ENCODE data around the gene EMP1. TPM values are rescaled to one million over a fixed set of nuclear protein-coding genes. Genes with fewer than 3 reads are reported as not detected.

Gene EMP1
- total RNA-seq, 2 donors from 2014 or later: 4.2 to 19.2 TPM

DNA sequence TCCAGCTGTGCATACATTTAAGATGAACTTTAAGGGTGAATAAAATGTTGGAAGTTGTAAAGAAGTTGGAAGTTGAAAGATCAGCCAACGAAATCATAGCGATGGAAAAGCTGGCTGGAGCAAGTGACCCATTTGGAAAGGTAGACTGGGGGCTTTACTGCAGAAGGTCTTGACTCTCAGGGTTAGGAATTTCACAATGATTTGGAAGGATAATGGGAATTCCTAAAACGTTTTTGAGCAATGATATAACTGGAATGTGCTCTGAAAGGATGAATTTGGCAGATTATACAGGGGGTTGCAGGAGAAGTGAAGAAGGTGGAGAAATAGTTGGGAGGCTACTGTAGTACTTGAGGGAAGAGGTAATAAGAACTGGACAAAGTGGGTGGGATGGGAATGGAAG, 27.4 kb downstream of the EMP1 start:
- DNase-seq (no peak), ATAC-seq (replicated peaks in 1 of 2) (no peak)
- Mint-ChIP-seq H3K4me1 (ENCODE audit: low read depth) (no peaks in the 10 kb centered on the region), H3K27me3 (ENCODE audit: low read depth) (peaks cover 51% of the 10 kb centered on the region), H3K36me3 (ENCODE audit: insufficient read depth in 2 of 2) (no peaks in the 10 kb centered on the region), H3K4me3 (no peak overlapping the region), H3K27ac (no peak overlapping the region), H3K9me3 (peaks cover 1 to 2% of the 10 kb centered on the region in 2 donors)

GRCh38 chr12:13227191-13227590, 30.7 kb downstream of the EMP1 start:
- Mint-ChIP-seq H3K9me3 (no peaks in the 10 kb centered on the region), H3K27ac (no peak overlapping the region), H3K4me3 (no peak overlapping the region), H3K27me3 (ENCODE audit: low read depth) (peaks cover 54% of the 10 kb centered on the region), H3K36me3 (ENCODE audit: insufficient read depth in 2 of 2) (no peaks in the 10 kb centered on the region), H3K4me1 (ENCODE audit: low read depth) (no peaks in the 10 kb centered on the region)
- DNase-seq (no peak), ATAC-seq (replicated peaks in 1 of 2) (no peak)

DNA sequence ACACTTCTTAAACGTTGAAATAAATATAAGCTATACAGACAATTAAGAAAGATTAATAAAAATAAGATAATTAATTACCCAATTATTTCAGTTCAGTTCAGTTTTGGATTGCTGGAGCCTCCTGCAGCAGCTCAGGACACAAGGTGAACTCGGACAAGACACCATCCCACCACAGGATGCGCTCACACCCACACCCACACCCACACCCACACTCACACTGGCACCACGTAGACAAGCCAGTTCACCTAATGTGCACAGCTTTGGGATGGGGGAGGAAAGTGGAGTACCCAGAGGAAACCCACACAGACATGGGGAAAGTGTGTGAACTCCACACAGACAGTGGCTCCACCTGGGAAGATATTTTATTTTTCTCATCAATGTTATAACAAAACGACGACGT, 32.1 kb downstream of the EMP1 start:
- Mint-ChIP-seq H3K27me3 (ENCODE audit: low read depth) (peaks cover 43% of the 10 kb centered on the region), H3K4me1 (ENCODE audit: low read depth) (no peaks in the 10 kb centered on the region), H3K4me3 (no peak overlapping the region), H3K27ac (no peak overlapping the region), H3K36me3 (ENCODE audit: insufficient read depth in 2 of 2) (no peaks in the 10 kb centered on the region), H3K9me3 (no peaks in the 10 kb centered on the region)
- ATAC-seq (replicated peaks in 1 of 2) (no peak), DNase-seq (no peak)

- Mint-ChIP-seq H3K4me3 (no peak overlapping the region), H3K27ac (no peak overlapping the region), H3K36me3 (ENCODE audit: insufficient read depth in 2 of 2) (no peaks in the 10 kb centered on the region), H3K9me3 (no peaks in the 10 kb centered on the region), H3K27me3 (ENCODE audit: low read depth) (peaks cover 35% of the 10 kb centered on the region), H3K4me1 (ENCODE audit: low read depth) (no peaks in the 10 kb centered on the region)
- ATAC-seq (replicated peaks in 1 of 2): no peak
- DNase-seq: no peak
Measured at GRCh38 chr12:13229504-13229903, 33.0 kb downstream of the EMP1 start.

- H3K27ac Mint-ChIP-seq: no peak overlapping the region
- H3K9me3 Mint-ChIP-seq: no peaks in the 10 kb centered on the region
- no peaks in the 10 kb centered on the region for H3K4me1 Mint-ChIP-seq (ENCODE audit: low read depth)
- H3K36me3 Mint-ChIP-seq (ENCODE audit: insufficient read depth in 2 of 2): no peaks in the 10 kb centered on the region
- DNase-seq: no peak
- ATAC-seq (replicated peaks in 1 of 2): no peak
- no peak overlapping the region for H3K4me3 Mint-ChIP-seq
- peaks cover 30% of the 10 kb centered on the region for H3K27me3 Mint-ChIP-seq (ENCODE audit: low read depth)
Measured at GRCh38 chr12:13230500-13230899, 34.0 kb downstream of the EMP1 start.

- Mint-ChIP-seq H3K36me3 (ENCODE audit: insufficient read depth in 2 of 2) (no peaks in the 10 kb centered on the region), H3K9me3 (no peaks in the 10 kb centered on the region), H3K4me1 (ENCODE audit: low read depth) (no peaks in the 10 kb centered on the region), H3K27me3 (ENCODE audit: low read depth) (peaks cover 12% of the 10 kb centered on the region), H3K4me3 (no peak overlapping the region), H3K27ac (no peak overlapping the region)
- peak; percentile 29 to 31 for DNase-seq
- no peak for ATAC-seq (replicated peaks in 1 of 2)
Measured at GRCh38 chr12:13233830-13234641, 37.5 kb downstream of the EMP1 start.

DNA sequence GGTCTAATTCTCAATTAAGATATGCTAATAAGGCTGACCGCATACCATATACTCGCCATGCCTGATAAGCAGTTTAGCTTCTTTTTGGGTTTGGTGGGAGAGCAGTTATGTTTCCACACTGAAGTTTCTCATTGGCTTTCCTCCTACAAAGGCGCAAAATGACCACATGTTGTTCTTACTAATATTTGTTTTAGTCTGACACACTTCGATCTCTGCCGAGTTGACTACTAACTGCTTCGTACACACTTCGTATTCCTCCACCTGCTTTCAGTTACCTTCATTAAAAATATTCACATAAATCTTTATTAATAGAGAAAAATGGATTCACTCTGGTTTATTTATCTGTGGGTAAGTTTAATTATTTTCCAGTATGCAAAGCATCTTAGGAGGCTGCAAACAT, 41.7 kb downstream of the EMP1 start:
- ATAC-seq (replicated peaks in 1 of 2): no peak
- Mint-ChIP-seq H3K4me1 (ENCODE audit: low read depth) (no peaks in the 10 kb centered on the region), H3K9me3 (no peaks in the 10 kb centered on the region), H3K36me3 (ENCODE audit: insufficient read depth in 2 of 2) (no peaks in the 10 kb centered on the region), H3K27me3 (ENCODE audit: low read depth) (peaks cover 7% of the 10 kb centered on the region), H3K4me3 (no peak overlapping the region), H3K27ac (no peak overlapping the region)
- no peak for DNase-seq

- no peak overlapping the region for H3K4me3 Mint-ChIP-seq
- no peaks in the 10 kb centered on the region for H3K9me3 Mint-ChIP-seq
- DNase-seq: no peak
- H3K36me3 Mint-ChIP-seq (ENCODE audit: insufficient read depth in 2 of 2): no peaks in the 10 kb centered on the region
- H3K27me3 Mint-ChIP-seq (ENCODE audit: low read depth): peaks cover 11% of the 10 kb centered on the region
- no peak for ATAC-seq (replicated peaks in 1 of 2)
- no peaks in the 10 kb centered on the region for H3K4me1 Mint-ChIP-seq (ENCODE audit: low read depth)
- H3K27ac Mint-ChIP-seq: no peak overlapping the region
Measured at GRCh38 chr12:13241833-13242488, 45.4 kb downstream of the EMP1 start.

GRCh38 chr12:13242936-13243335, 46.4 kb downstream of the EMP1 start:
- DNase-seq: no peak
- Mint-ChIP-seq H3K4me1 (ENCODE audit: low read depth) (no peaks in the 10 kb centered on the region), H3K27ac (no peak overlapping the region), H3K9me3 (no peaks in the 10 kb centered on the region), H3K27me3 (ENCODE audit: low read depth) (peaks cover 11% of the 10 kb centered on the region), H3K4me3 (no peak overlapping the region), H3K36me3 (ENCODE audit: insufficient read depth in 2 of 2) (no peaks in the 10 kb centered on the region)
- no peak for ATAC-seq (replicated peaks in 1 of 2)

- ATAC-seq (replicated peaks in 1 of 2): no peak
- peaks cover 11% of the 10 kb centered on the region for H3K27me3 Mint-ChIP-seq (ENCODE audit: low read depth)
- no peaks in the 10 kb centered on the region for H3K9me3 Mint-ChIP-seq
- H3K4me3 Mint-ChIP-seq: no peak overlapping the region
- no peaks in the 10 kb centered on the region for H3K4me1 Mint-ChIP-seq (ENCODE audit: low read depth)
- H3K27ac Mint-ChIP-seq: no peak overlapping the region
- H3K36me3 Mint-ChIP-seq (ENCODE audit: insufficient read depth in 2 of 2): no peaks in the 10 kb centered on the region
- DNase-seq: no peak
Measured at GRCh38 chr12:13243516-13244070, 47.1 kb downstream of the EMP1 start.

DNA sequence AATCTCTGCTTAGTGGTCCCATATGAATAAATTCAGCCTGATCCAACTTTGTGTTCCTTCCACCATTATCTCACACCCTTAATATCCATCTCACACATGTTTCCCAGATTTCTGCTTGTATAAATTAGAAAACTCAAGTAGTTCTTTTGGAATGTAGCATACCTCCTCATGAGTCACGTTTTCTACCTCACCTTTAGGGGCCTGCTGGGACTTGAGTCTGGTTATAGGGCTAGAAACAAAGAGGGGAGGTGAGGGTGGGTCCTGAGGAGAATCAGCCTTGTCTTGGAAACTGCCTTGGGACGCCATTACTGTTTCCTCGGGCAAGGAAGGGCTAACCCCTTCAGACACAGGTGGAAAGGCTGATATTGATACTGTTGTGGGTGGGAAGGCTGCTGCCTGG, 51.1 kb downstream of the EMP1 start:
- Mint-ChIP-seq H3K27ac (no peak overlapping the region), H3K27me3 (ENCODE audit: low read depth) (peaks cover 13% of the 10 kb centered on the region), H3K36me3 (ENCODE audit: insufficient read depth in 2 of 2) (no peaks in the 10 kb centered on the region), H3K9me3 (no peaks in the 10 kb centered on the region), H3K4me1 (ENCODE audit: low read depth) (no peaks in the 10 kb centered on the region), H3K4me3 (no peak overlapping the region)
- ATAC-seq (replicated peaks in 1 of 2) (no peak), DNase-seq (no peak)

DNA sequence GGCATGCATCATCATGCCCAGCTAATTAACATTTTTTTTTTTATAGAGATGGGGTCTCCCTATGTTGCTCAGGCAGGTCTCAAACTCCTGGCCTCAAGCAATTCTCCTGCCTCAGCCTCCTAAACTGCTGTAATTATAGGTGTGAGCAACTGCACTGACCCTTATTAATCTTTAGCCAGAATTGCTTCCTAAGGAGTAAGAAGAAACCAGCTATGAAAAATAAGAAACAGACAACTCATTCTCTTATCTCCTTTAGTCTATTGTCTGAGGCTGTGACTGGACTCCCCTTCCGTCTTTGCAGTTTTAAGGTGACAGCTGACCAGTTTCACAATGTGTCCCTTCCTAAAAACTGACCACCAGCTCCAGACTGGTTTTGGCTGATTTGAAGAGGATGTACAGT, 52.4 kb downstream of the EMP1 start:
- no peak overlapping the region for H3K4me3 Mint-ChIP-seq
- H3K9me3 Mint-ChIP-seq: no peaks in the 10 kb centered on the region
- no peak overlapping the region for H3K27ac Mint-ChIP-seq
- H3K4me1 Mint-ChIP-seq (ENCODE audit: low read depth): no peaks in the 10 kb centered on the region
- ATAC-seq (replicated peaks in 1 of 2) (no peak), DNase-seq (no peak)
- H3K27me3 Mint-ChIP-seq (ENCODE audit: low read depth): peaks cover 7% of the 10 kb centered on the region
- no peaks in the 10 kb centered on the region for H3K36me3 Mint-ChIP-seq (ENCODE audit: insufficient read depth in 2 of 2)

- DNase-seq: no peak
- Mint-ChIP-seq H3K27me3 (ENCODE audit: low read depth) (peaks cover 7% of the 10 kb centered on the region), H3K9me3 (no peaks in the 10 kb centered on the region), H3K4me1 (ENCODE audit: low read depth) (no peaks in the 10 kb centered on the region), H3K4me3 (no peak overlapping the region), H3K27ac (no peak overlapping the region), H3K36me3 (ENCODE audit: insufficient read depth in 2 of 2) (no peaks in the 10 kb centered on the region)
- no peak for ATAC-seq (replicated peaks in 1 of 2)
Measured at GRCh38 chr12:13250416-13250815, 53.9 kb downstream of the EMP1 start.

All from activated T-cell treated with anti-CD3 and anti-CD28 coated beads, Interleukin-2, amount 50 U/mL, for 72 hours (primary cell).